Esophagus muscularis mucosa (tissue), 4 donors: ENCODE data around the gene SOX8. TPM values are rescaled to one million over a fixed set of nuclear protein-coding genes. Genes with fewer than 3 reads are reported as not detected.
"Not testable (repeated sequence)": the region's sequence is repeated elsewhere in the genome, so short reads cannot be mapped to it uniquely, and the experiment has no call there.

Experiments
- DNase-seq: peaks from one replicate; pipeline ENCODE4 v3.0.0-alpha.2; 2017; ENCODE audit errors: extremely low spot score
- H3K27ac ChIP-seq, 4 donors: fragments of 200-600 bp; sonication (generic); replicated peaks in 1 of 4; 1 replicate in 3 of 4; 2 replicates in 1 of 4; pipeline ENCODE4 v1.5.1; 2016 to 2019; ENCODE audit warnings: mild to moderate bottlenecking in 1 of 4
- H3K27me3 ChIP-seq, 4 donors: fragments of 200-600 bp; sonication (generic); one replicate each; pipeline versions ENCODE4 v1.5.1 to v1.6.0; 2016 to 2019
- H3K36me3 ChIP-seq, 4 donors: fragments of 200-600 bp; sonication (generic); one replicate each; pipeline ENCODE4 v1.5.1; 2016 to 2019
- H3K4me1 ChIP-seq, 4 donors: fragments of 200-600 bp; sonication (generic); one replicate each; pipeline ENCODE4 v1.5.1; 2016 to 2019
- H3K4me3 ChIP-seq, 4 donors: fragments of 200-600 bp; sonication (generic); 1 replicate in 2 of 4; 2 replicates in 2 of 4; pipeline ENCODE4 v1.5.1; 2016 to 2019; ENCODE audit warnings: mild to moderate bottlenecking in 4 of 4, moderate library complexity in 1 of 4
- H3K9me3 ChIP-seq, 4 donors: fragments of 200-600 bp; sonication (generic); 1 replicate in 3 of 4; 2 replicates in 1 of 4; pipeline ENCODE4 v1.5.1; 2016 to 2019
- CTCF ChIP-seq, 3 experiments: fragments of 200-600 bp in 2 of 3; fragments of 450-650 bp in 1 of 3; sonication (generic) in 2 of 3; IDR thresholded peaks; one replicate each; pipeline ENCODE4 v1.5.1; 2017 to 2019; ENCODE audit warnings: antibody characterized with exemption in 3 of 3, mild to moderate bottlenecking in 2 of 3, moderate library complexity in 1 of 3
- EP300 ChIP-seq: sonication (generic); formaldehyde crosslinking; IDR thresholded peaks from one replicate; pipeline ENCODE4 v1.6.1; 2017; ENCODE audit warnings: antibody characterized with exemption
- POLR2A ChIP-seq: fragments of 450-650 bp; IDR thresholded peaks from one replicate; pipeline ENCODE4 v1.6.1; 2017; ENCODE audit warnings: antibody characterized with exemption, moderate library complexity, mild to moderate bottlenecking, low read depth
- POLR2AphosphoS5 ChIP-seq, 2 donors: sonication (generic); formaldehyde crosslinking; IDR thresholded peaks; one replicate each; pipeline ENCODE4 v1.6.1; 2017; ENCODE audit warnings: antibody characterized with exemption in 2 of 2
- WGBS: methylation state at CpG from one replicate; pipeline ENCODE4 v1.1.5; 2018; 5-methylcytosine and 5-hydroxymethylcytosine counted together
- intact Hi-C: fragments of 100-400 bp; cut with DNase I; formaldehyde crosslinking; loops from one replicate; pipeline ENCODE4 v1.15.1; 2023
- total RNA-seq, 4 donors: library from RNA; depleted of rRNA; stranded (reverse); fragments of >200 nt; gene quantifications; one replicate each; pipeline versions ENCODE4 v1.1.0 to v1.2.1, GENCODE V29; 2016

SOX8 gene
- total RNA-seq, 4 donors from 2014 or later, result 4.1 to 4.6 (median 4.3) TPM

- Histone ChIP-seq H3K36me3 (no peaks in the 10 kb centered on the region), H3K27ac (no peak overlapping the region), H3K9me3 (no peaks in the 10 kb centered on the region), H3K4me1 (no peaks in the 10 kb centered on the region), H3K27me3 (peaks cover 0 to 70% (median 4%) of the 10 kb centered on the region in 4 donors), H3K4me3 (no peak overlapping the region)
- 88% methylated on average over 18 of the region's 27 CpGs for WGBS
- DNase-seq, result no peak
- TF ChIP-seq CTCF (IDR thresholded peaks at IDR 0.05), result no peak
- no peak for TF ChIP-seq POLR2A
- TF ChIP-seq POLR2AphosphoS5 (IDR thresholded peaks at IDR 0.05), result no peak
- no peak for TF ChIP-seq EP300
- intact Hi-C loops, result no loop called here
Measured at GRCh38 chr16:1021553-1022160, 40.1 kb downstream of the SOX8 start.

- DNase-seq, result no peak
- no peaks in the 10 kb centered on the region for H3K36me3 ChIP-seq
- intact Hi-C loops, result no loop called here
- H3K9me3 ChIP-seq, result no peaks in the 10 kb centered on the region
- H3K27ac ChIP-seq, result no peak overlapping the region
- no peak overlapping the region for H3K4me3 ChIP-seq
- TF ChIP-seq CTCF (IDR thresholded peaks at IDR 0.05) (no peak), POLR2A (no peak), POLR2AphosphoS5 (IDR thresholded peaks at IDR 0.05) (no peak), EP300 (no peak)
- H3K4me1 ChIP-seq, result no peaks in the 10 kb centered on the region
- H3K27me3 ChIP-seq, result peaks cover 0 to 70% (median 4%) of the 10 kb centered on the region in 4 donors
- 74% methylated on average over 7 of the region's 24 CpGs for WGBS
Measured at GRCh38 chr16:1022466-1022865, 40.9 kb downstream of the SOX8 start.

- peaks cover 0 to 12% (median 0%) of the 10 kb centered on the region in 4 donors for H3K4me1 ChIP-seq
- H3K27me3 ChIP-seq, result peaks cover 0 to 78% (median 4%) of the 10 kb centered on the region in 4 donors
- no peaks in the 10 kb centered on the region for H3K9me3 ChIP-seq
- no peaks in the 10 kb centered on the region for H3K36me3 ChIP-seq
- DNase-seq, result no peak
- no peak overlapping the region for H3K4me3 ChIP-seq
- intact Hi-C loops, result no loop called here
- H3K27ac ChIP-seq, result no peak overlapping the region
- TF ChIP-seq EP300 (no peak), POLR2A (no peak), CTCF (IDR thresholded peaks at IDR 0.05) (no peak), POLR2AphosphoS5 (IDR thresholded peaks at IDR 0.05) (no peak)
- 84% methylated on average over 13 of the region's 20 CpGs for WGBS
Measured at GRCh38 chr16:1024138-1024537, 42.6 kb downstream of the SOX8 start.

- H3K36me3 ChIP-seq, intact Hi-C loops, DNase-seq, H3K4me3 ChIP-seq, H3K27ac ChIP-seq, H3K9me3 ChIP-seq: not testable (repeated sequence)
- 63% methylated on average over 20 of the region's 24 CpGs for WGBS
- peaks cover 1 to 18% (median 3%) of the 10 kb centered on the region in 4 donors for H3K4me1 ChIP-seq
- peaks cover 0 to 78% (median 5%) of the 10 kb centered on the region in 4 donors for H3K27me3 ChIP-seq
Measured at GRCh38 chr16:1025183-1025809, 43.7 kb downstream of the SOX8 start.

- Histone ChIP-seq H3K27me3 (peaks cover 0 to 78% (median 5%) of the 10 kb centered on the region in 4 donors), H3K4me3 (no peak overlapping the region), H3K27ac (no peak overlapping the region), H3K9me3 (no peaks in the 10 kb centered on the region), H3K4me1 (peaks cover 3 to 24% (median 6%) of the 10 kb centered on the region in 4 donors), H3K36me3 (no peaks in the 10 kb centered on the region)
- intact Hi-C loops, result no loop called here
- TF ChIP-seq EP300 (no peak), POLR2AphosphoS5 (IDR thresholded peaks at IDR 0.05) (no peak), CTCF (IDR thresholded peaks at IDR 0.05) (no peak), POLR2A (no peak)
- 73% methylated on average over 31 of the region's 35 CpGs for WGBS
- DNase-seq, result no peak
Measured at GRCh38 chr16:1026057-1026783, 44.6 kb downstream of the SOX8 start.
